Progenitor cell of endocrine pancreas (in vitro differentiated cells): ENCODE data around the gene DRC3. TPM values are rescaled to one million over a fixed set of nuclear protein-coding genes. Genes with fewer than 3 reads are reported as not detected.

ENCODE experiments used
- DNase-seq: peaks from one replicate; pipeline ENCODE4 v3.0.0; 2021; ENCODE audit warnings: low spot score; ENCODE audit not compliant: unreplicated experiment
- H3K27ac Mint-ChIP-seq: 2 replicates; pipeline ENCODE4 v1.8.0; 2021; ENCODE audit warnings: mild to moderate bottlenecking, moderate library complexity, mixed read lengths
- H3K27me3 Mint-ChIP-seq: 2 replicates; pipeline ENCODE4 v1.8.0; 2021; ENCODE audit warnings: mixed read lengths
- H3K36me3 Mint-ChIP-seq: 2 replicates; pipeline ENCODE4 v1.8.0; 2022; ENCODE audit warnings: mixed read lengths; ENCODE audit not compliant: insufficient read depth
- H3K4me1 Mint-ChIP-seq: 2 replicates; pipeline ENCODE4 v1.8.0; 2021; ENCODE audit warnings: low read depth, mixed read lengths
- H3K4me3 Mint-ChIP-seq: 2 replicates; pipeline ENCODE4 v1.8.0; 2021; ENCODE audit warnings: low read depth, mild to moderate bottlenecking, moderate library complexity, mixed read lengths
- H3K9me3 Mint-ChIP-seq: 2 replicates; pipeline ENCODE4 v1.8.0; 2021; ENCODE audit warnings: low read depth, mixed read lengths
- CTCF ChIP-seq: fragments of 200-600 bp; sonication (generic); IDR thresholded peaks from one replicate; pipeline ENCODE4 v1.5.0; 2021; ENCODE audit warnings: antibody characterized with exemption, mild to moderate bottlenecking; ENCODE audit not compliant: unreplicated experiment
- total RNA-seq: library from RNA; stranded (reverse); gene quantifications from 2 replicates; pipeline ENCODE4 v1.2.1, GENCODE V29; 2021

DRC3 gene
- total RNA-seq, 1 donor from 2014 or later: 15.4 TPM

DNA sequence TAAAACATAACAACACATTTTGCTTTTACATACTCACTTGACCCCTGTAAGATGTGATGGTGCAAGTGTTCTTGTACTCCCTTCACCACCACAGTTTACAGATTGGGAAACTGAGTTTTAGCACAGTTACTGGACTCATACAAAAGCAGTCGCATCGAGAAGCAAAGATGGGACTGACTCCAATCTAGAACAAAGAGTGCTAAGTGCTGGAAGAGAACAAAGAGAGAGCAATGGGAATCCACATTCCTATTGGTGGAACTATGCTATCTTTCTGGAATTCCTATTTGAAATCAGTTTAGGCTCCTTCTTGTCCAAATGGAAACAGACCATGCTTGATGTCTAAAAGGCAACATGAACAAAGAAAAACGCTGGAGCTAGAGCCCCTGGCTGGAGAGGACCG is 9.6 kb upstream of the DRC3 start:
- Mint-ChIP-seq H3K4me3 (no peak overlapping the region), H3K9me3 (no peaks in the 10 kb centered on the region), H3K27me3 (no peaks in the 10 kb centered on the region), H3K27ac (no peak overlapping the region), H3K36me3 (no peaks in the 10 kb centered on the region), H3K4me1 (peaks cover 16% of the 10 kb centered on the region)
- no peak for DNase-seq
- no peak for TF ChIP-seq CTCF

DNA sequence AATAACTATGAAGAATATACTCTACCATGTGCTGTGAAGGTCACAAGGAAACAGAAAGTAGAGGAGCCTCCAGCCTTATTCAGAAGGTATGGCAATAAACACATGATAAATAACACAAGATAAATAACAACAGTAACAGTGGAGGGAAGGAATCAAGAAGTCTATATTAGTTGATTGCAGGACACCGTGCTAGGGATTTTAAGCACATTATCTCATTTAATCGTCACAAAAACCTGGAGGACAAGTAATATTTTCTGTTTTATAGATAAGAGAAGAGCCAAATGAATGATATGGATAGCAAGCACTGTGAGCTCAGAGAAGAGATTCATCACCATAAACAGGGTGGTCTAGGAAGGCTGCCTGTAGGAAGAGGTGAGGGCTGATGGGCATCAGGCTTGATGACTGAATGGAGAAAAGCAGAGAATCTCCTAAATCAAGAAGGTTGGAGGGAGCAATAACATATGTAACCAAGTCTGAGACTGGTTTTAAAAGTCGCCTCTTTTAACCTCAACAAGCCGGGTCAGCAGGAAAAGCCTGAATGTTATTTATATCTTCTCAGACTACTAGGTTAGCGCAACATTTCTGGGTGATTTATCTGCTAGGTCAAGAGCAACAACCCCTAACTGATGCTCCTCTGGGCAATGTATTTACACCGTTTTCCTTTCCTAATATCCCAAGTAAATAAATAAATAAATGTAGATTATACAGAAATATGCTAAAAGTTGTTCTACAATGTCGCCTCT is 8.8 kb upstream of the DRC3 start:
- peaks cover 11% of the 10 kb centered on the region for H3K4me1 Mint-ChIP-seq
- no peaks in the 10 kb centered on the region for H3K27me3 Mint-ChIP-seq
- no peak overlapping the region for H3K4me3 Mint-ChIP-seq
- TF ChIP-seq CTCF: no peak
- H3K36me3 Mint-ChIP-seq: no peaks in the 10 kb centered on the region
- H3K9me3 Mint-ChIP-seq: no peaks in the 10 kb centered on the region
- DNase-seq: no peak
- no peak overlapping the region for H3K27ac Mint-ChIP-seq

DNA sequence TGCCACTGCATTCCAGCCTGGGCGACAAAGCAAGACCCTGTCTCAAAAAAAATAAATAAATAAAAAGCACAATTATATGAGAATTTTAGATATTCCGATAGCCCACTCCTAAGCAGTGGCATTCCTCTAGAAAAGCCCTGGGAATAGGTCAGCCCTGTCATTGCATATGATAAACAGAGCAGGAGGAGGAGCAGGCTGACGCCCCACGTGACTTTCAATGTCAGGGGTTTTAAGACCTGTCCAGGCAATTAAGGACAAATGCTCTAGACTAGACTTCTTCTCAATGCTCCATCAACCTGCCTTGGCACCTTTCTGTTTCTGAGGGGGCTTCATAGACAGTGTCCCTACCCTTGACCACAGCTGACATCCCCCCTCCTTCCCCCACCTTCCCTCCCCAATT is 8.0 kb upstream of the DRC3 start:
- no peak for TF ChIP-seq CTCF
- H3K4me3 Mint-ChIP-seq: no peak overlapping the region
- H3K4me1 Mint-ChIP-seq: peaks cover 6% of the 10 kb centered on the region
- DNase-seq: no peak
- no peak overlapping the region for H3K27ac Mint-ChIP-seq
- H3K9me3 Mint-ChIP-seq: no peaks in the 10 kb centered on the region
- H3K27me3 Mint-ChIP-seq: no peaks in the 10 kb centered on the region
- H3K36me3 Mint-ChIP-seq: no peaks in the 10 kb centered on the region

DNA sequence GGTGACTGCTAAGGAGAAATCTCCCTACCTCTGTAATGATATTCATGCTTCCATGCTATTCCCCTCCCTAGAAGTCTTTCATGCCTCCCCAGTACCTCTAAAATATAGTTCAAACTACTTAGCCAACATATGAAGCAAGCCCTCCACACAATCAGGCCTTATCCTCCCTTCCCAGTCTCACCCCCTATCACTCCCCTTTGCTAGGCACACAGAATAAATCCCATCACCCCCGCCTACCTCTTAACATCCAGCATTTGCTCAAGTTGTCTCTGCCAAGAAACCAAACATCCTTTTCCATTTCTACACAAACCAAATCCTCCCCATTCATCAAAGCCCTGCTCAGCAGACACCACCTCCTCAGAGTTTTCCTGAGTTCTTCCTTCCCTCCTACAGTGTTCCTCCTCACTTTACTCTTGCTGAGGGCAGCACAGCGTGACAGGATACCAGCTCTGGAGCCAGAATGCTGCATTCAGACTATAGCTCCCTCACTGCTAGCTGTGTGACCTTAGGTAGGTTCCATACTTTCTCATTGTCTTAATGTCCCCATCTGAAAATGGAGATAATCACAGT is 7.4 kb upstream of the DRC3 start:
- no peak overlapping the region for H3K4me3 Mint-ChIP-seq
- H3K9me3 Mint-ChIP-seq: no peaks in the 10 kb centered on the region
- H3K27ac Mint-ChIP-seq: no peak overlapping the region
- no peaks in the 10 kb centered on the region for H3K27me3 Mint-ChIP-seq
- DNase-seq: no peak
- TF ChIP-seq CTCF: no peak
- peaks cover 2% of the 10 kb centered on the region for H3K4me1 Mint-ChIP-seq
- no peaks in the 10 kb centered on the region for H3K36me3 Mint-ChIP-seq

- Mint-ChIP-seq H3K27me3 (no peaks in the 10 kb centered on the region), H3K4me3 (no peak overlapping the region), H3K27ac (no peak overlapping the region), H3K9me3 (no peaks in the 10 kb centered on the region), H3K36me3 (no peaks in the 10 kb centered on the region), H3K4me1 (peaks cover 10% of the 10 kb centered on the region)
- no peak for TF ChIP-seq CTCF
- DNase-seq: no peak
Measured at GRCh38 chr17:17966399-17966798, 6.3 kb upstream of the DRC3 start.
